MM.1S (cell line): ENCODE data around the gene BRD4.

Source experiments
- DNase-seq: peaks from one replicate; pipeline ENCODE4 v3.0.0-alpha.2; 2015
- H2AFZ ChIP-seq: fragments of 300-600 bp; sonication (generic); 2 replicates; pipeline ENCODE4 v1.6.0; 2016; ENCODE audit warnings: antibody characterized with exemption, low read length
- H3F3A ChIP-seq: fragments of 300-600 bp; sonication (generic); 2 replicates; pipeline ENCODE4 v1.6.1; 2016; ENCODE audit warnings: mild to moderate bottlenecking, antibody characterized with exemption, low read length, moderate library complexity, mixed read lengths; ENCODE audit not compliant: insufficient read depth
- H3K27ac ChIP-seq: fragments of 300-600 bp; sonication (generic); 2 replicates; pipeline ENCODE4 v1.5.1; 2016; ENCODE audit warnings: mild to moderate bottlenecking, low read length
- H3K27me3 ChIP-seq: fragments of 300-600 bp; sonication (generic); replicated peaks from 2 replicates; pipeline ENCODE4 v1.6.0; 2016; ENCODE audit warnings: low read length; ENCODE audit not compliant: insufficient read depth
- H3K36me3 ChIP-seq: fragments of 300-600 bp; sonication (generic); replicated peaks from 2 replicates; pipeline ENCODE4 v1.6.1; 2016; ENCODE audit warnings: mild to moderate bottlenecking, low read length, mixed read lengths; ENCODE audit not compliant: insufficient read depth
- H3K4me1 ChIP-seq: fragments of 300-600 bp; sonication (generic); 2 replicates; pipeline ENCODE4 v1.6.1; 2016; ENCODE audit warnings: low read length, mixed read lengths
- H3K4me2 ChIP-seq: fragments of 300-600 bp; sonication (generic); 2 replicates; pipeline ENCODE4 v1.6.0; 2016; ENCODE audit warnings: low read depth, low read length
- H3K4me3 ChIP-seq: fragments of 300-600 bp; sonication (generic); 2 replicates; pipeline ENCODE4 v1.5.1; 2016; ENCODE audit warnings: low read length, mixed read lengths
- H3K79me2 ChIP-seq: fragments of 300-600 bp; sonication (generic); 2 replicates; pipeline ENCODE4 v1.6.1; 2016; ENCODE audit warnings: mixed run types, low read length, mixed read lengths
- H3K9ac ChIP-seq: fragments of 300-600 bp; sonication (generic); 2 replicates; pipeline ENCODE4 v1.6.1; 2016; ENCODE audit warnings: low read length, mixed read lengths
- H3K9me2 ChIP-seq: fragments of 300-600 bp; sonication (generic); replicated peaks from 2 replicates; pipeline ENCODE4 v1.6.1; 2016; ENCODE audit warnings: mild to moderate bottlenecking, low read length, mixed read lengths; ENCODE audit not compliant: insufficient read depth
- H3K9me3 ChIP-seq: fragments of 300-600 bp; sonication (generic); replicated peaks from 2 replicates; pipeline ENCODE4 v1.6.1; 2016; ENCODE audit warnings: mild to moderate bottlenecking, low read length, mixed read lengths; ENCODE audit not compliant: insufficient read depth
- H4K20me1 ChIP-seq: fragments of 300-600 bp; sonication (generic); 2 replicates; pipeline ENCODE4 v1.6.1; 2016; ENCODE audit warnings: mild to moderate bottlenecking, low read length, moderate library complexity, mixed read lengths; ENCODE audit not compliant: insufficient read depth
- EZH2 ChIP-seq: fragments of 300-600 bp; sonication (generic); optimal IDR thresholded peaks from 2 replicates; pipeline ENCODE3; 2017; ENCODE audit warnings: low read depth, mild to moderate bottlenecking, antibody characterized with exemption, low read length, mixed read lengths
- EZH2phosphoT487 ChIP-seq: fragments of 300-600 bp; sonication (generic); IDR thresholded peaks from 2 replicates; pipeline ENCODE4 v1.6.1; 2018; ENCODE audit warnings: antibody characterized with exemption, low read length
- TF ChIP-seq, protein P1 (sequence below): fragments of 300-600 bp; sonication (generic); IDR thresholded peaks from 2 replicates; pipeline ENCODE4 v1.5.1; 2016; ENCODE audit warnings: antibody characterized with exemption, low read length, mixed read lengths

Gene BRD4

GRCh38 chr19:15256708-15257331, 75.5 kb downstream of the BRD4 start:
- peaks cover 71% of the 10 kb centered on the region for H3K79me2 ChIP-seq
- DNase-seq, result no peak
- H3K9me3 ChIP-seq, result no peaks in the 10 kb centered on the region
- no peaks in the 10 kb centered on the region for H3K9me2 ChIP-seq
- peaks cover 9% of the 10 kb centered on the region; the same call in 1 of the 2 replicates for H3K4me1 ChIP-seq
- no peaks in the 10 kb centered on the region for H4K20me1 ChIP-seq
- H3K4me2 ChIP-seq, result no peak overlapping the region
- no peak overlapping the region for H2AFZ ChIP-seq
- TF ChIP-seq, protein P1, sequence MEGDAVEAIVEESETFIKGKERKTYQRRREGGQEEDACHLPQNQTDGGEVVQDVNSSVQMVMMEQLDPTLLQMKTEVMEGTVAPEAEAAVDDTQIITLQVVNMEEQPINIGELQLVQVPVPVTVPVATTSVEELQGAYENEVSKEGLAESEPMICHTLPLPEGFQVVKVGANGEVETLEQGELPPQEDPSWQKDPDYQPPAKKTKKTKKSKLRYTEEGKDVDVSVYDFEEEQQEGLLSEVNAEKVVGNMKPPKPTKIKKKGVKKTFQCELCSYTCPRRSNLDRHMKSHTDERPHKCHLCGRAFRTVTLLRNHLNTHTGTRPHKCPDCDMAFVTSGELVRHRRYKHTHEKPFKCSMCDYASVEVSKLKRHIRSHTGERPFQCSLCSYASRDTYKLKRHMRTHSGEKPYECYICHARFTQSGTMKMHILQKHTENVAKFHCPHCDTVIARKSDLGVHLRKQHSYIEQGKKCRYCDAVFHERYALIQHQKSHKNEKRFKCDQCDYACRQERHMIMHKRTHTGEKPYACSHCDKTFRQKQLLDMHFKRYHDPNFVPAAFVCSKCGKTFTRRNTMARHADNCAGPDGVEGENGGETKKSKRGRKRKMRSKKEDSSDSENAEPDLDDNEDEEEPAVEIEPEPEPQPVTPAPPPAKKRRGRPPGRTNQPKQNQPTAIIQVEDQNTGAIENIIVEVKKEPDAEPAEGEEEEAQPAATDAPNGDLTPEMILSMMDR, result no peak
- TF ChIP-seq EZH2, result no peak
- H3K27ac ChIP-seq, result no peak overlapping the region
- peaks cover 3% of the 10 kb centered on the region; the same call in 1 of the 2 replicates for H3F3A ChIP-seq
- no peaks in the 10 kb centered on the region for H3K27me3 ChIP-seq
- H3K4me3 ChIP-seq, result no peak overlapping the region
- H3K9ac ChIP-seq, result no peak overlapping the region
- H3K36me3 ChIP-seq, result peaks cover 8% of the 10 kb centered on the region

DNA sequence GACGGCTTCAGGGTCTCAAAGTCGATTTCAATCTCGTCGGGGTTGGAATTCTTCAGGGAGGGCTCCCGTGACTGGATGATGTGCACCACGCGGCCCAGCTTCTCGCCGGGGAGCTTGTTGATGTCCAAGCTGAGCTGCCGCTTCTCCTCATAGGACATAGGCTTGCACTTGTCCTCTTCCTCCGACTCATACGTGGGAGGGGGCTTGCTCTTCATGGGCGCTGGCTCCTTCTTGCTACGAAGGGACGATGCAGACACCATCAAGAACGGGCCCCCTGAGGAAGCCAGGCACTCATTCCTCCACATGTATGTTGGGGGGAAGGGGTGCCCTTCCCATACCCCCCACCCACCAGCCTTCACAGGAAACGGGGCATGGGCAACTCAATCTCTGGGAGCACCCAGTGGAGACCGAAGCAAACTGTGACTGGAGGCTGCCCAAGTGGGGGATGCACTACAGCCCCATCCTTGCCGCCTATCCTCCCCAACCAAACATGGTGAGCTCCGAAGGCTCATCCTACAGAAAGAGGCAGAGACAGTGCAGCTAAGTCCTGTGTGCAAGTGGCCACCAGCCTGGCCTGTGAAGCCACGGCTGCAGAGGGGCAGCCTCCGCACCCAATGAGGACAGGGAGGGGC, 76.9 kb downstream of the BRD4 start:
- Histone ChIP-seq H3K4me1 (peaks cover 4% of the 10 kb centered on the region; the same call in 1 of the 2 replicates), H3K79me2 (peaks cover 76% of the 10 kb centered on the region), H3K9ac (no peak overlapping the region), H3K36me3 (peaks cover 8% of the 10 kb centered on the region), H3K9me3 (no peaks in the 10 kb centered on the region), H3K27me3 (no peaks in the 10 kb centered on the region), H4K20me1 (no peaks in the 10 kb centered on the region), H3K9me2 (no peaks in the 10 kb centered on the region), H3K27ac (no peak overlapping the region), H3K4me2 (no peak overlapping the region), H3F3A (peaks cover 2% of the 10 kb centered on the region; the same call in 1 of the 2 replicates), H3K4me3 (no peak overlapping the region), H2AFZ (no peak overlapping the region)
- TF ChIP-seq, protein P1, result no peak
- TF ChIP-seq EZH2phosphoT487 (no peak), EZH2 (no peak)
- DNase-seq, result no peak

DNA sequence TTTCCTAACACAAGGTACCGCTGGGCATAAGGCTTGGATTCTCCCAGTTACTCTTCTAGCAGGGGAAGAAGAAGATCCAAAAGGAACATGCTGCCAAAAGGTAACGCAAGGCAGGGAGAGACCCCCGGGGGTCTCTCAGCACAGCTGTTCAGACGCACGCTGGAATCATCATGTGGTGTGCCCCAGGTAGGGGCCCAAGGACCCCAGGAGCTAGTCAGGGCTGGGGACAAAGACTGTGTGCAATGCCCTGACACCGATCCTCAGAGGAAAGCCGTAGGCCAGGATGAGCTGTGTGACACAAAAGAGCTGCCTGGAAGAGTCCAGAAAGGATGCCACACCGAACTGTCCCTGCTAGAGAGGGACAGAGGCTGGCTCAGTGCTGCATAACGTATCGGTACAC, 77.8 kb downstream of the BRD4 start:
- Histone ChIP-seq H3K4me3 (no peak overlapping the region), H3K9me3 (no peaks in the 10 kb centered on the region), H3K79me2 (peaks cover 70% of the 10 kb centered on the region), H3K4me1 (no peaks in the 10 kb centered on the region), H3K9ac (no peak overlapping the region), H3K4me2 (no peak overlapping the region), H3F3A (no peaks in the 10 kb centered on the region), H2AFZ (no peak overlapping the region), H3K9me2 (no peaks in the 10 kb centered on the region), H3K27ac (no peak overlapping the region), H4K20me1 (no peaks in the 10 kb centered on the region), H3K27me3 (no peaks in the 10 kb centered on the region), H3K36me3 (peaks cover 7% of the 10 kb centered on the region)
- DNase-seq, result no peak
- TF ChIP-seq EZH2phosphoT487 (no peak), EZH2 (no peak)
- TF ChIP-seq, protein P1, result no peak
